GM18519 (cell line): ENCODE data around the gene POMT1.

ENCODE experiments used
- ATAC-seq: cut with Tn5 transposase; IDR thresholded peaks from one replicate; pipeline ENCODE4 v1.9.1; 2021; ENCODE audit warnings: mild to moderate bottlenecking, moderate library complexity; ENCODE audit not compliant: unreplicated experiment, low FRiP score

The POMT1 gene

DNA sequence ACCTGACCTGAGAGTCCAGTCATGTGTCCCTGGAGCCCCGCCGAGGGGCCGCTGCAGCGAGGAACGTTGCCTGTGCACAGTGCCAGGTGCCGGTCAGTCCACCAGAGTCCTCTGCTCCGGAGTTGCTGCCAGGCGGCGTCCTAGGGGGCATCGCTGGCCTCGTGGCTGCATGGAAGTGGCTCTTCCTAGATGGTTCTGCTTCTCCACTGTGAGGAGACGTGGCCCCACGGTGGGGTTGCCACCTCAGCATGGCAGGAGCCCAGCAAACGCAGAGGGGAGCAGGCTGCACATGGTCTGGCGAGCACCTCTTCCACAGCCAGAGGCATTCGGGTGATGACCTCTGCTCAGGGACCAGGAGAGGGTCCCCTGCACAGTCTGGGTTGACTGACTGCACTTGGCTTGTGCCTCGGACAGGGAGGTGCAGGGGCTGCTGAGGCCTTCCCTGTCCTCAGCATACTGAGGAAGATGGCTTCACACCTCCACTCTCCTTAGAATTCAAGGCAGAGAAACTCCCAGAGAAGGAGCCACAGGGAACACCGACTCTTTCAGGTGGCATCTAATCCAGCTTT, 25.9 kb upstream of the POMT1 start:
- no peak for ATAC-seq

DNA sequence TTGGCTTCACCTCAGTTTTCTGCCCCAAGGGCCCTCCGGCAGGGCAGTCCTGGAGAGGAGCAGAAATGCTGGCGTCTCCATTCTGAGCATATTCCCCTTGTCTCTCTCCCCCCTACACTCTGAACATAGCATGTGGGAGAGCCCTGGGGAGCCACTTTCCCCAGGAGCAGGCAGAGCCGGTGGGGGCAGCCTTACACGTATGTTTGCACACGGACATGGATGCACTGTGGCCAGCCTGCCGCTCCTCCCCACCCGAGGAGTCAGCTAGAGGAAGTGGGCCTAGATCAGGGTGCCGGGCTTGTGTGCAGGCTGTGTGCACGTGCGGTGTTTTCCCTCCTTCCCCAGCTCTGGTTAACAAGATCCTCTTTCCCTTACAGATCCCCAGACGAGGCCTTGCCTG, 25.4 kb upstream of the POMT1 start:
- ATAC-seq = no peak

DNA sequence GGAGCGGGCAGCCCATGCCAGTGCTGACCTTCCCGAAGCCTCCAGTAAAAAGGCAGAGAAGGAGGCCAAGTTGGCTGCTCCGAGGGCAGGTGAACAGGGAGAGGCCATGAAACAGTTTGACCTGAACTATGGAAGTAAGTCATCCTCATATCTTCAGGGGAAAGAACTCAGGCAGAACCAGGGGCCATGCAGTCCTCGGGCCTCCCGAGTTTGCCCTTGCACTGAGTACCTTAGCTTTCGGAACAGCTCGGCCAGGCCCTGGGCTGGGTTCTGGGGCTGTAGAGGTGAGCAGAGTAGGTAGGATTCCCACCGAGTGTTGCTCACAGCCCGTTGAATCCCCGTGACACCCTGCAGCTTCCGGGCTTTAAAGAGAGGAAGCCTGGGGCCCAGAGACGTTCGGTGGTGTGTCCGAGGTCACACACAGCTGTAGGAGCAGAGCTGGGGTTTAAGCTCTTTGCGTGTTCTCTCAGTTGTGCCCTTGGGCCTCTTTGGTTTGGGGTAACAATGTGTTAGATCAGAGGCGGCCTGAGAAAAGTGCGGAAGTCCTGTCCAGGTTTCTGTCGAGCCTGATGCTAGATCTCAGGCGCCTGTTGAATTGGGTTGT, 24.8 kb upstream of the POMT1 start:
- no peak for ATAC-seq

DNA sequence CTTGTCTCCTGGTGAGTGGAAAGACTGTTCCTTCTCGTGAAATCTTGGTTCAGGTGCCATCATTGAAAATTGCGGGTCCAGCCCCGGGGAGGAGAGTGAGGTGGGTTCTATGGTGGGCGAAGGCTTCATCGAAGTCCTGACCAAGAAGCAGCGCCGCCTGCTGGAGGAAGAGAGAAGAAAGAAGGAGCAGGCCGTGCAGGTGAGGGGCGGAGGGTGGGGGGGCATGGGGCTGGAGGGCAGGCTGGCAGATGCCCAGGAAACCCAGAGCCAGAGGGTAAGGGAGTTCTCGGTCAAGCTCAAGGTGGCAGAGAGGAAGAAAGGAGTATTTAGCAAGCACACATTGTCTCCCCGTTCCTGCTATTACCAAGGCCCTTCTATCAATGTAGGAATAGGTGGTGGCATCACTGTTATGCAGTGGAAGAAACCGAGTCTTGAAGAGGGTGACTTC, 24.3 kb upstream of the POMT1 start:
- ATAC-seq = no peak

GRCh38 chr9:131478911-131479310, 23.8 kb upstream of the POMT1 start:
- ATAC-seq = no peak

DNA sequence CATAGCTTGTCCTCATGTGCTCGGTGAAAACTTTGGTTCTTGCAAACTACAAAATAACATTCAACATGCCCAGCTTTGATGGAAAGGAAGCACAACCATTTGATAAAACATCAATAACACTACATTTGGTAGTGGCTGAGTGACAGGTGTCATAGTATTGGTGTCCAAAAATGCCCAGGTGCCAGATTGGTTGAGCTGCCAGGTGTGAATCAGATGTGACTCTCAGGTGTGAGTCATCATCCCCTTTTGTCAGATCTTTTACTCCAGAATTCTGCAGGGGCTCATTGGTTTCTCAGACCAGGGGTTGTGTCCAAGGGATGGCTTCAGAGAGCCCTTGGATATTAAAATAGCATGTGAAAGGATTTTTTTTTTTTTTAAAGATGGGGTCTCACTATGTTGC, 22.5 kb upstream of the POMT1 start:
- no peak for ATAC-seq

- no peak for ATAC-seq
Measured at GRCh38 chr9:131481441-131482342, 21.0 kb upstream of the POMT1 start.

DNA sequence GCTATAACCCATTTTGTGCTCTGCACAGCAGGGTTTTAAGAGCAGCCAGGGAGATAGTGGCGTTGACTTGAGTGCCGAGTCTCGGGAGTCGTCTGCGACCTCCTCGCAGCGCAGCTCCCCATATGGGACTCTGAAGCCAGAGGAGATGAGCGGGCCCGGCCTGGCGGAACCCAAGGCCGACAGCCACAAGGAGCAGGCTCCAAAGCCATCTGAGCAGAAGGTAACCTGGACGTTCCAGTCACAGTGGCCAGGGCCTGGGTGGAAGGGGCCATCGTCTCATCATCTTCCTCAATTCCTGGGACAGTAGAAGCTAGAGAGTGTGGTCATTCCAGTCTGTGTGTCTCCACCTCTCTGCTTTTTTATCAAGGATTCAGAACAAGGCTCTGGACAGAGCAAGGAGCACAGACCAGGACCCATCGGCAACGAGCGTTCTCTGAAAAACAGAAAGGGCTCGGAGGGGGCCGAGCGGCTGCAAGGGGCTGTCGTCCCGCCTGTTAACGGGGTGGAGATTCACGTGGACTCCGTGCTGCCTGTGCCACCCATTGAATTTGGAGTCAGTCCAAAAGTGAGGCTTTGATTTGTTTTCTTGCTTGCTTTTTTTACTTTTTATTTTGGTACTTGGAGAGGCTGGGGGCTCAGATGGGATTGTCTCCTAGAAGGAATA, 20.2 kb upstream of the POMT1 start:
- no peak for ATAC-seq

DNA sequence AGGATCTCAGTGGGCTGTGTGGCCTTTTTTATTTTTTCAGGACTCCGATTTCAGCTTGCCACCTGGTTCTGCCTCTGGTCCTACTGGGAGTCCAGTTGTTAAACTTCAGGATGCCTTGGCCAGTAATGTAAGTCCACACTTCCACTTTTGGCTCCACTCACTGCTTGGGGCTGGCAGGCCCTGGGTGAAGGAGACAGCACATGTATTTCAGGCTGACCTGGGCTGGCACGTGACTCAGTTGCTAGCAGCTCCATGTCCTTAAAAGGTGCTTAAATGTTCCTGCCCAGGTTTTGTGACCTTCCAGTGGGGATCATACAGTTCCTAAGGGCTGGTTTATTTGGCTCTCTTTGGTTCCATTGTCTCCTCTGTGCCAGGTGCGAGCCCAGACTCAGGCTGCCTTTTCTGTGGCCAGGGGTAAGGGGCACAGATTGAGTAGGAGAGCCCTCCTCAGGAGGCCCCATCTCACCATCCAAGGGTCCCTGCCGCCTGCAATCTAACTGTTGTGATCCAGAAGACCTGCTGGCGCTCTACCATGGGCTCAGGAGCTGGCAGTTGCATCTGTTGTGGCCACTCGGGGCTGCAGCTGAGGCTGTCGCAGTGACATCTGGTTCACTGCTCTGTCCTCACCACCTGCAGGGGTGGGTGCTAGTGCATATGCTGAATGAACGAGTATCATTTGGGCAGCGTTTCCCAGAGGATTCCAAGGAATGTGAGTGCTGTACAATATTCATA, 19.2 kb upstream of the POMT1 start:
- no peak for ATAC-seq

DNA sequence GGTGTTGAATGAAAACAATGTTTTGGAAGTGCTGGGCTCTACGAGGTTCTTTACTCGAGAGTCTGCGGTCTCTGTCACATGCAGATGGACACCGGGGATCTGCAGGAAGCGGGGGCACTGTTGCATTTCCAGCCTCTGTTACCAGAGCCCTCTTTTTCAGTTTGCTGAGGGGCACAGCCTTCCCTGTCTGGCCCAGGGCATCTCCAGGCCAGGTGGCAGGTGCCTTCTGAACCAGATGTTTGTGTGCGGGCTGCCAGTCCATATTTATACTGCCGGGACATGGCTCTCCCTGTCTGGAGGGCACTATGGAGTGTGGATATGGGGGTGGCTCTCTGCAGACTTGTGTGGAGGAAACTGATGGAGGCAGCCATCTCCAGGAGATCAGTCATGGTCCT, 18.7 kb upstream of the POMT1 start:
- ATAC-seq = no peak

GRCh38 chr9:131484560-131485185, 18.0 kb upstream of the POMT1 start:
- no peak for ATAC-seq

GRCh38 chr9:131485206-131485605, 17.5 kb upstream of the POMT1 start:
- ATAC-seq = no peak

DNA sequence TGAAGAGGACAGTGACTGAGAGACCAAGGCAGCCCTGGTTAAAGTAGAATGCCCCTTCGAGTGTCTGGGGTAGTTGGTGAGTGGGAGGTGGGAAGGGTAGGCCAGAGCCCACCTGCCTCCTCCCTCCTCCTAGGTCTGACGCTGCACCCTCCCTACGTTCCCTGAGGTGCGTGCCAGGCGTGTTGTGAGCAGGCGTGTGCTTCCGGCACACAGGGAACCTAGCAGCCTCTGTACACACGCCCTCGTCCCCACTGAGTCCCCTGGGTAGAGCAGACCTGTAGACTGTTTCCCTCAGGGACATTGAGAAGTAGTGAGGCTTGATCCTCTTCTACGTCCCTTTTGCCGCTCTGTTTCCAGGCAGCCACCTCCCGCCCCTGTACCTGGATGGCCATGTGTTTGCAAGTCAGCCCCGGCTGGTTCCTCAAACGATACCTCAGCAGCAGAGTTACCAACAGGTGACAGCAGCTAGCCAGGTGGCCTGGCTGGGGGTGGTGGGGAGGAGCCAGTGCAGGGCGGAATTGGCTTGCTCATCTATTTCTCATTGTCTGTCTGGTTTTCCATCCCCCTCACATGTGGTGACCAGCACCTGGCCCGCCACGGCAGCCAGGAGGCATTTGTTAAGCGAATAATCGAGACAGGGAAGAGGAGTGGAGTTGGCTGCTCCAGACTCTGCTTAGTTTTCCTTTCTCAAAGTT, 16.8 kb upstream of the POMT1 start:
- ATAC-seq = no peak

DNA sequence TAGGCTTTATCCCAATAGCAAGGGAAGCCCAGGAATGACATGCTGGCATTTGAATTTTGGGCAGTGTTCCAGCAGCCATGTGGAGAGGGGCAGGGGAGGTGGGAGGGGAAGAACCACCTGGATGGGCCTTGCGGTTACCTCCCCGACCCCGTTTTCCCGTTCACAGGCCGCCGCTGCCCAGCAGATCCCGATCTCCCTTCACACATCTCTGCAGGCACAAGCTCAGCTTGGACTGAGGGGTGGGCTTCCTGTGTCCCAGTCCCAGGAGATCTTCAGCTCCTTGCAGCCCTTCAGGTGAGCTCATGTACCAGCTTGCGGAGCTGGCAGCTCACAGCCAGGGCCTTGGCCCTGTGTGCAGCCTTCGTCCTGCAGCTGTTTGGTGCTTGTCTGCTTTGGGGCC, 15.7 kb upstream of the POMT1 start:
- ATAC-seq = no peak

DNA sequence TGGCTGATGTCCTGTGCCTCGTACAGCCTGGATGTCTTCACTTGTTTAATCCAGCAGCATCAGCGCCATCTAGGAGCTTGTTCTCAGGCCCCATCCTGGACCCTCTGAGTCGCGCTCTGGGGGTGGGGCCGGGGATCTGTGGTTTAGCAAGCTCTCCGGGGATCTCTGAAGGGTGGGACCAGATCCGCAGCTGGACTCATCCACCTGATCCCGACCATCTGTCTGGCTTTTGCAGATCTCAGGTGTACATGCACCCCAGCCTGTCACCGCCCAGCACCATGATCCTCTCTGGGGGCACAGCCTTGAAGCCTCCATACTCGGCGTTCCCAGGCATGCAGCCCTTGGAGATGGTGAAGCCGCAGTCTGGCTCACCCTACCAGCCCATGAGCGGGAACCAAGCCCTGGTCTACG, 15.1 kb upstream of the POMT1 start:
- no peak for ATAC-seq

- ATAC-seq = no peak
Measured at GRCh38 chr9:131490514-131490913, 12.2 kb upstream of the POMT1 start.

DNA sequence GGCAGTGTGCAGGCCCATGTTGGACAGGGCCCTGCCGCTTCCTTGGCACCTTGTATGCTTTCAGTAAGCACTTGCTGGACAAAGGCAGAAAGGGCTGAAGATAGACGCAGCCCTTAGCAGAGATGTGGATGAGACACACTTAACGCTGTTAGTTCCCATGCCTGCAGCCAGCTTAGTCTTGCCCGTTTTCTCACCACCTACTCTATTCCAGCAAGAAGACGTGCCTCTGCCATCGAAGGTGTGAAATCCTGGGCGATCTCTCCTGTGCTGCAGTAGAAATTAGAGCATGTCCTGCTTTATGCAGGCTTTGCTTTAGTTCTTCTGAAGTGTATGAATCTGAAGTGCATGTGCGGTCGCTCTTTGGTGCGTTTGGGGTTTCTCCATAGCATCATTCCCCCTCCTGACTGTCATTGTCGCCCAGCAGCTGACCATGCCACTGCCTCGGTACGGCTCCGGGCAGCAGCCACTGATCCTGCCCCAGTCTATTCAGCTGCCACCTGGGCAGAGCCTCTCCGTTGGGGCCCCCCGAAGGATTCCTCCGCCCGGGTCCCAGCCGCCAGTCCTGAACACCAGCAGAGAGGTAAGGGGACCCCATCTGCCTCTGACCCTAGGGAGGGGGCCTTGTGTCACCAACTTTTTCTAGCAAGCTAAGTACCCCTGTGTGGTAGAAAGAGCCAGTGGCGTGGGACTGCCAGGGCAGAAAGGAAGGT, 11.6 kb upstream of the POMT1 start:
- ATAC-seq = no peak

GRCh38 chr9:131492070-131492469, 10.6 kb upstream of the POMT1 start:
- no peak for ATAC-seq

DNA sequence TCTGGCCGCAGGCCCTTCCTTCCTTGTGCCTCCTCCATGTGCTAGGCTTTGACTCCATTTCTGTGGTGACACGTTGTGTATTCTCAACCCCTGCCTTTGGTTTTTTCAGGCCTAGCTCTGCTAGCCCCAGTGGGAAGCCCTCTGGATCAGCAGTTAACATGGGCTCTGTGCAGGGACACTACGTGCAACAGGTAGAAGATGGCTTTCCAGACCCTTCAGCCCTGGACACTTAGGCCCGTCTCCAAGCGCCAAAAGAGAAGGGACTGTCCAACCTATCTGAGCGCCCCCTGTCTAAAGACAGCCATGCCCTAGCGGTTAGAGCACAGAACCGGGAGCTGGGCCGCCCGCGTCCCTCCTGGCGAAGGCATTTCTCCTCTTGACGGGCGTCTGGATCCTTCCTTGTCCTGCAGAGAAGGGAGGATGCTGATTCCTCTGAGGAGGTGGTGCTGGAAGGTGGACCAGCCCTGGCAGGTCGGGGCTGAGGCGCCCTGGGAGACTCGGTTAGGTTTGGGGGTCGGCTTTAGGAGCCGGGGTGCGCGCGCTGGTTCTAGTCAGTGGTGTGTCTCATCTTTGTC, 8.3 kb upstream of the POMT1 start:
- ATAC-seq = no peak
